ENCODE results near the gene HLA-DRA.
"Not testable (repeated sequence)": the region's sequence is repeated elsewhere in the genome, so short reads cannot be mapped to it uniquely, and the experiment has no call there.

HLA-DRA gene

DNA sequence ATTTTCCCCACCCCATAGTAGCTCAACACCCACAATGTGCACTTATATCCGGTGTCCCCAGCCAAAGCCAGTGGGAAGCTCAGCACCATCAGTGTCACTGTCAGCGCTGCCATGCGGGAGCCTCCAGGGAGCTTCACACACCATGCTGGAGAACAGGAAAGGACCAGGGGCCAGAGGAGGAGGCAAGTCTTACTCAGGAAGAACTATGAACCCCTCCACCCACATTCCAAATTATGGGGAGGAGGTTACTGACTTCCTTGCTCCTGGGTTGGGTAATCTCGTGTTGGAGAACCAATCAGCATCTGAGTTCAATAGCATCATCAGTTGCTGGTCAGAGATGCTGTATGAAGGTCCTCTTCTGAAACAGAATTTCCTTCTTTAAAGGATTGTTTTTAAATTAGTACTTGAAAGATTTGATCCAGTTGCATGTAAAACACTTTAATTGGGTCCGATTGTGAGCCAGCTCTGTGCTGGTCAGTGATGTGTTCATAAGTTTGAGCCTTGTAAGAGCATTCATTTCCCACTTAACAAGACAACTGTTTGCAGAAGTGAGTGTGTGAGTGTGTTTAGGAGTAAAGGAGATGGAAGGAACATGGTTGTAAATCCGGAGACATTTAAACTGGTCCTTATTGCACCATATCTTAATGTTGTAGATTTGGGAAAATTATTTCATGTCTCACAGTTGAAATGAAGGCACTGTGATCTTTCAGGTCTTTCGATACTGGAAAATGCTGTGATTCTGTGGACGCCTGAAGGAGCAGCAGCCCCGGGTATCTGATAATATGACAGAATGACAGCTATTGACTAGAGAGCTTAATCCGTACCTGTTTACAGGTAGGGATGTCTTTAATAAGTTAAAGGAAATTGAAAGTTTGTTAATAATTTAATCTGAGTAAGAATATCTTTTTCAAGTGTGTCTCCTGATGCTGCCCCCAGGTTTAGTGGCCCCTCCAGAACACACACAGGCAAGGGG lies 34.0 kb downstream of the HLA-DRA start:
- DNase-seq (ENCODE audit: low read depth in 3 of 3, low spot score in 1 of 3), result not testable (repeated sequence)

DNA sequence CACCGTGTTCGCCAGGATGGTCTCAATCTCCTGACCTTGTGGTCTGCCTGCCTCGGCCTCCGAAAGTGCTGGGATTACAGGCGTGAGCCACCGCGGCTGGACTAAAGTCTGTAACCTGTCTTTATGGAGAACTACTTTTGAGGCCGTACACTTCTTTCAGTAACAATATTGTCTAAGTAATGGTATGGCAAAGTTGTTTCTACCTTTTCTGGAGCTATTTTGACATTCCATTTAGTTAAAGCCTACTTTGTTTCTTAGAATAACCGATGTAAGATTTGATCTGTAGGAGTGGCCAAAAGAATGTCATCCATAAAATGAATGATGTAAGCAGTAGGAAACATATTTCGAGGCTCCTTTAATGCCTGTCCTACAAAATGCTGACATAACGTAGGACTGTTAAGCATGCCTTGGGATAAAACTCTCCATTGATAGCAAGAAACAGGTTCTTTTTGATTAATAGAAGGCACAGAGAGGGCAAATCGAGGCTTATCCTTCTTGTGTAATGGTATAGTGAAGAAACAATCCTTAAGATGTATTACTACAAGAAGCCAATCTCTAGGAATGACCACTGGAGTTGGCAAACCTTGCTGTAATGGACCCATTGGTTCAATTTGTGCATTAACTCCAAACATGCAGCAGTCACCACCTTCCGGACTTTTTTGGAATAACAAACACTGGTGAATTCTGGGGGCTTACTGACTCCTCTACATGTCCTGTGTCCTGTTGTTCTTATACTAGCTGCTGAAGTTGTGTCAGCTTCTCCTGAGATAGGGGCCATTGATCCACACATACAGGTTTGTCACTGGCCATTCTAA lies 35.9 kb downstream of the HLA-DRA start:
- DNase-seq (ENCODE audit: low read depth in 3 of 3, low spot score in 1 of 3), result no peak

DNA sequence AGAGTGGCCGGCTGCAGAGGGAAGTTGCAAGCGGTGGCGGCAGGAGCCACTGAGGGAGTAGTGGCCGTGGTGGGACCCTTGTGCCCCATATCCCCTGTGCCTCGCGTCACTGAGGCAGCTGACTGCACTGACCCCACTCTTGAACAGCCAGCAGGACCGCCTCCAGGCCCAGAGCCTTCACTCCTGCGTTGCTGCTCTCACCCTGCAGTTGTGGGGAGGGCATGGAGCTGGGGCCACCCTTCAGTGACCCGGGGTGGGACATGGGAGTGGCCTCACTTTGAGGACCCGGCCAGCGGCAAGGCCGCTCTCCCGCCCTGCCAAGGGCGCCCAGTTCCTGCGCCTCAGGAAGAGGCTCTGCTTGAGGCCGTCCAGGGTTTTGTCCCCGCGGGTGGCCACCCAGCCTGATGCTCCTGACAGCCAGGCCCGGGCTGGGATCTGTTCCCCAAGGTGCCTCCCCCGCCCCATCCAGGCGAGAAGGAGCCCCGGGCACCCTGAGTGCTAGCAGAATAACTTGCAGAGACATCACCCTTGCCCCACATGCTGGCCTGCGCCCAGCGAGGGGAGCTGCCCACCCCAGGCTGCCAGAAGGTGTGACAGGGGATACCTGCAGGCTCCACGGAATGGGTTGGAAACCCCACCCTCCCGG lies 44.4 kb downstream of the HLA-DRA start:
- DNase-seq (ENCODE audit: low read depth in 3 of 3, low spot score in 1 of 3), result no peak

DNA sequence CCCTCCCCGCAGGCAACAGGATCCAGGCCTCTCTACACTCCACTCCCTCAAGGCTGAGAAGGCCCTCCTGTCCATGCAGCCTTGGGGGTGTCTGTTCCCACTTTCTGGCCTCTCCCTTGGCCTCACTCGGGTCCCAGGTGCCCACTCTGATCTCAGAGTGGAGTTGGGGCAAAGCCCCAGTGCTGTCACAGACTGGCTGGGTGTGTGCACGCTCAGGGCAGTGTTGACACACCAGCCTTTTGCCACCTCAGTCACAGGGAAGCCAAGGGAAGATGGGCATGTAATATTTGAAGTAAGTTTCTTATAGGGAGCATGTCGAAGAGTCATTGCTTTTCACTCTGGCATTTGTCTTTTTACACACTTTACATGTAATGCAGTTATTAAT lies 44.9 kb downstream of the HLA-DRA start:
- no peak for DNase-seq (ENCODE audit: low read depth in 3 of 3, low spot score in 1 of 3)

DNA sequence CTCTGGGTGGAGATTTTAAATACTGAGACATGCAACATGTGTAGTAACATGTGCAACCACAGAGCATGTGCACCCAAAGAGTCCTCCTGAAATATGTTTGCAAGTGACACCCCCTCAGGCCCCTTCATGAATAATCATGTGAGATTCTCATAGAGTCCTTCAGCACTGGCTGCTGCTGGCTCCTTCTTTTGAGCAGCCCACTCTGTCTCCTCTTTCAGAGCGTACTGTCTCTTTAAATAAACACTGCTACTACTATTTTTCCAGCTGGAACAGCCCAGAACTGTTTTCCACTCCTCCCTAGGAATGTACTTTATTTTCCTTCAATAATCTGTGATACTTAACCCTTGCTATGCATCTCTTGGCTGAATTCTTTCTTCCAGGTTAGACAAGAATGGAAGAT lies 48.4 kb downstream of the HLA-DRA start:
- DNase-seq (ENCODE audit: low read depth in 3 of 3, low spot score in 1 of 3), result no peak

DNA sequence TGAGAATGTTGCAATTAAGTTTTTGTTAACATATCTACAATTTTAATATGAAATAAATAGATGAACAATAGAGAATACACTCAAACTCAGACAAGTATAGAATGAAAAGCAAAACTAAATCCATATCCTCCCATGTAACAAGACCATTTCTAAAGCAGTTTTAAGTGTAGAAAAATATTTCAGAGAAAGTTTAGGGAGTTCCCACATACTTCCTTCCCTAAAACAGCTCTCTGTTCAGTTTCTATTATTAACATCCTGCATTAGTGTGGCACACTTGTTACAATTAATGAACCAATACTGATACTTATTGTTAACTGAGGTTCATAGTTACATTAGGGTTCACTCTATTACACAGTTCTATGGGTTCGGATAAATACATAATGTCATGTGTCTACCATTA lies 52.0 kb downstream of the HLA-DRA start:
- no peak for DNase-seq (ENCODE audit: low read depth in 3 of 3, low spot score in 1 of 3)

DNA sequence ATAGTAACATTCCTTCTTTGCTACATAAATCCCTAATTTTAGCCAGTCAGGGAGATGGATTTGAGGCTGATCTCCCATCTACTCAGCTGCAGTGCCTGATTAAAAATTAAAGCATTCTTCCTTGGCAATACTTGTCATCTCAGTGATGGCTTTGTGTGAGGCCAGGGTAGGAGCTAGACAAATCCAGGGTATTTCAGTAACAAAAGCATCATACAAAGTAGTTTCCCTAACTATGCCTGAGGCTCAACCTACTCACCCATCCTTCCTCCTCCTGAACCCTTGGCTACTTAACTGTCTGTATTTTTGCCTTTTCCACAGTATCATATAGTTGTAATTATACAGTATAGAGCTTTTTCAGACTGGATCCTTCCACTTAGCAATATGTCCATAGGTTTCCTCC lies 52.7 kb downstream of the HLA-DRA start:
- no peak for DNase-seq (ENCODE audit: low read depth in 3 of 3, low spot score in 1 of 3)
